Measurements from ENCODE around the gene TNFAIP1. TPM values are rescaled to one million over a fixed set of nuclear protein-coding genes. Genes with fewer than 3 reads are reported as not detected.

The TNFAIP1 gene
- total RNA-seq, 1 experiment from 2014 or later: 21.3 TPM

GRCh38 chr17:28357061-28357900 lies 21.7 kb downstream of the TNFAIP1 start, which contains the start of gene POLDIP2 (continued):
- TF ChIP-seq, protein P1, sequence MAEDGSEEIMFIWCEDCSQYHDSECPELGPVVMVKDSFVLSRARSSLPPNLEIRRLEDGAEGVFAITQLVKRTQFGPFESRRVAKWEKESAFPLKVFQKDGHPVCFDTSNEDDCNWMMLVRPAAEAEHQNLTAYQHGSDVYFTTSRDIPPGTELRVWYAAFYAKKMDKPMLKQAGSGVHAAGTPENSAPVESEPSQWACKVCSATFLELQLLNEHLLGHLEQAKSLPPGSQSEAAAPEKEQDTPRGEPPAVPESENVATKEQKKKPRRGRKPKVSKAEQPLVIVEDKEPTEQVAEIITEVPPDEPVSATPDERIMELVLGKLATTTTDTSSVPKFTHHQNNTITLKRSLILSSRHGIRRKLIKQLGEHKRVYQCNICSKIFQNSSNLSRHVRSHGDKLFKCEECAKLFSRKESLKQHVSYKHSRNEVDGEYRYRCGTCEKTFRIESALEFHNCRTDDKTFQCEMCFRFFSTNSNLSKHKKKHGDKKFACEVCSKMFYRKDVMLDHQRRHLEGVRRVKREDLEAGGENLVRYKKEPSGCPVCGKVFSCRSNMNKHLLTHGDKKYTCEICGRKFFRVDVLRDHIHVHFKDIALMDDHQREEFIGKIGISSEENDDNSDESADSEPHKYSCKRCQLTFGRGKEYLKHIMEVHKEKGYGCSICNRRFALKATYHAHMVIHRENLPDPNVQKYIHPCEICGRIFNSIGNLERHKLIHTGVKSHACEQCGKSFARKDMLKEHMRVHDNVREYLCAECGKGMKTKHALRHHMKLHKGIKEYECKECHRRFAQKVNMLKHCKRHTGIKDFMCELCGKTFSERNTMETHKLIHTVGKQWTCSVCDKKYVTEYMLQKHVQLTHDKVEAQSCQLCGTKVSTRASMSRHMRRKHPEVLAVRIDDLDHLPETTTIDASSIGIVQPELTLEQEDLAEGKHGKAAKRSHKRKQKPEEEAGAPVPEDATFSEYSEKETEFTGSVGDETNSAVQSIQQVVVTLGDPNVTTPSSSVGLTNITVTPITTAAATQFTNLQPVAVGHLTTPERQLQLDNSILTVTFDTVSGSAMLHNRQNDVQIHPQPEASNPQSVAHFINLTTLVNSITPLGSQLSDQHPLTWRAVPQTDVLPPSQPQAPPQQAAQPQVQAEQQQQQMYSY (CRISPR knock-in tag; IDR thresholded peaks at IDR 0.05): no peak
- TF ChIP-seq FOXP1 (CRISPR knock-in tag; IDR thresholded peaks at IDR 0.05; ENCODE audit: borderline replicate concordance) (0 out of 2 replicates have a peak, but pooled peaks have one; percentile 37), SP1 (CRISPR knock-in tag; conservative IDR thresholded peaks at IDR 0.05) (peak; percentile 93), IRF2 (CRISPR knock-in tag; IDR thresholded peaks at IDR 0.05; ENCODE audit: borderline replicate concordance, low read depth) (no peak), EMX1 (CRISPR knock-in tag; IDR thresholded peaks at IDR 0.05) (no peak), ZBTB21 (CRISPR knock-in tag; IDR thresholded peaks at IDR 0.05; ENCODE audit: borderline replicate concordance) (no peak), TCF7 (CRISPR knock-in tag; IDR thresholded peaks at IDR 0.05; ENCODE audit: low read depth) (no peak), ATF1 (CRISPR knock-in tag; IDR thresholded peaks at IDR 0.05) (peak; percentile 72), SOX15 (CRISPR knock-in tag; IDR thresholded peaks at IDR 0.05) (no peak), PRRX2 (CRISPR knock-in tag; IDR thresholded peaks at IDR 0.05) (no peak)
- TF ChIP-seq, protein P2, sequence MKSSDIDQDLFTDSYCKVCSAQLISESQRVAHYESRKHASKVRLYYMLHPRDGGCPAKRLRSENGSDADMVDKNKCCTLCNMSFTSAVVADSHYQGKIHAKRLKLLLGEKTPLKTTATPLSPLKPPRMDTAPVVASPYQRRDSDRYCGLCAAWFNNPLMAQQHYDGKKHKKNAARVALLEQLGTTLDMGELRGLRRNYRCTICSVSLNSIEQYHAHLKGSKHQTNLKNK (CRISPR knock-in tag; IDR thresholded peaks at IDR 0.05): no peak
- TF ChIP-seq, protein P3, sequence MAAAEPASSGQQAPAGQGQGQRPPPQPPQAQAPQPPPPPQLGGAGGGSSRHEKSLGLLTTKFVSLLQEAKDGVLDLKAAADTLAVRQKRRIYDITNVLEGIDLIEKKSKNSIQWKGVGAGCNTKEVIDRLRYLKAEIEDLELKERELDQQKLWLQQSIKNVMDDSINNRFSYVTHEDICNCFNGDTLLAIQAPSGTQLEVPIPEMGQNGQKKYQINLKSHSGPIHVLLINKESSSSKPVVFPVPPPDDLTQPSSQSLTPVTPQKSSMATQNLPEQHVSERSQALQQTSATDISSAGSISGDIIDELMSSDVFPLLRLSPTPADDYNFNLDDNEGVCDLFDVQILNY (CRISPR knock-in tag; IDR thresholded peaks at IDR 0.05): peak; percentile 67; the same call in 1 of the 2 replicates
- TF ChIP-seq, protein P4, sequence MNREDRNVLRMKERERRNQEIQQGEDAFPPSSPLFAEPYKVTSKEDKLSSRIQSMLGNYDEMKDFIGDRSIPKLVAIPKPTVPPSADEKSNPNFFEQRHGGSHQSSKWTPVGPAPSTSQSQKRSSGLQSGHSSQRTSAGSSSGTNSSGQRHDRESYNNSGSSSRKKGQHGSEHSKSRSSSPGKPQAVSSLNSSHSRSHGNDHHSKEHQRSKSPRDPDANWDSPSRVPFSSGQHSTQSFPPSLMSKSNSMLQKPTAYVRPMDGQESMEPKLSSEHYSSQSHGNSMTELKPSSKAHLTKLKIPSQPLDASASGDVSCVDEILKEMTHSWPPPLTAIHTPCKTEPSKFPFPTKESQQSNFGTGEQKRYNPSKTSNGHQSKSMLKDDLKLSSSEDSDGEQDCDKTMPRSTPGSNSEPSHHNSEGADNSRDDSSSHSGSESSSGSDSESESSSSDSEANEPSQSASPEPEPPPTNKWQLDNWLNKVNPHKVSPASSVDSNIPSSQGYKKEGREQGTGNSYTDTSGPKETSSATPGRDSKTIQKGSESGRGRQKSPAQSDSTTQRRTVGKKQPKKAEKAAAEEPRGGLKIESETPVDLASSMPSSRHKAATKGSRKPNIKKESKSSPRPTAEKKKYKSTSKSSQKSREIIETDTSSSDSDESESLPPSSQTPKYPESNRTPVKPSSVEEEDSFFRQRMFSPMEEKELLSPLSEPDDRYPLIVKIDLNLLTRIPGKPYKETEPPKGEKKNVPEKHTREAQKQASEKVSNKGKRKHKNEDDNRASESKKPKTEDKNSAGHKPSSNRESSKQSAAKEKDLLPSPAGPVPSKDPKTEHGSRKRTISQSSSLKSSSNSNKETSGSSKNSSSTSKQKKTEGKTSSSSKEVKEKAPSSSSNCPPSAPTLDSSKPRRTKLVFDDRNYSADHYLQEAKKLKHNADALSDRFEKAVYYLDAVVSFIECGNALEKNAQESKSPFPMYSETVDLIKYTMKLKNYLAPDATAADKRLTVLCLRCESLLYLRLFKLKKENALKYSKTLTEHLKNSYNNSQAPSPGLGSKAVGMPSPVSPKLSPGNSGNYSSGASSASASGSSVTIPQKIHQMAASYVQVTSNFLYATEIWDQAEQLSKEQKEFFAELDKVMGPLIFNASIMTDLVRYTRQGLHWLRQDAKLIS (CRISPR knock-in tag; IDR thresholded peaks at IDR 0.05; ENCODE audit: borderline replicate concordance): no peak
- TF ChIP-seq, protein P5, sequence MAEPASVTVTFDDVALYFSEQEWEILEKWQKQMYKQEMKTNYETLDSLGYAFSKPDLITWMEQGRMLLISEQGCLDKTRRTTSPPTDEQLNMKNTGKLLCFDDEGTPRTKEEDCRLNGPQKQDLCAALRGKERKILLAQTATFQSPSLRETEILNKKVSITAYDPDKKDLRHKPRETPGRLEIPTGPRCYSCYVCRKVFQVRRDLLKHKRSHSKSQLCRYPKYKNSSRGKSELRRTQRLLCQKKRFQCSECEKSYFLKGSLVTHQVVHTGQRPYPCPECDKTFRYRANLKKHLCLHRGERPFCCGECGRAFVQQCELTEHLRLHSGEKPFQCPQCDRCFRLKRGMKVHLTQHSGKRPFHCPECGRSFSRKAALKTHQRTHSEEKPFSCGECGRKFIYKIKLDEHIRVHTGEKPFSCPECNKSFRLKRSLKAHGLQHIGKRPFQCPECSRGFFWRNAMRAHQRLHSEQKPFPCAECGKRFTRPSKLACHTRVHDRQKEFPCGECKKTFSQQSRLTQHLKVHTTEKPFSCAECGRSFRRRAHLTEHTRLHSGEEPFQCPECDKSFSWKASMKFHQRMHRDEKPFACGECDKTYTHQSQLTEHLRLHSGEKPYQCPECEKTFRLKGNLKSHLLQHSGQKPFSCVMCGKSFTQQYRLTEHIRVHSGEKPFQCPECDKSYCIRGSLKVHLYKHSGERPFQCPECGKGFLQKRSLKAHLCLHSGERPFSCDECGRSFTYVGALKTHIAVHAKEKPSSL (CRISPR knock-in tag; conservative IDR thresholded peaks at IDR 0.05): no peak

- CTCF ChIA-PET: interaction anchor here (0.7 to 2.5 kb wide), 7 partner anchors 8 to 68 kb away, joined by 3 to 16 read pairs (median 8); partner anchors contain the start of genes IFT20, TNFAIP1 and VTN
- H3K9me3 Mint-ChIP-seq: no peaks in the 10 kb centered on the region
- peaks cover 43% of the 10 kb centered on the region for H3K36me3 Mint-ChIP-seq
- peaks cover 13% of the 10 kb centered on the region for H3K4me1 Mint-ChIP-seq
- DNase-seq (ENCODE audit: low spot score) (no peak), ATAC-seq (peak; percentile 9)
- H3K4me3 Mint-ChIP-seq: peak overlapping the region; percentile 91
- H3K27me3 Mint-ChIP-seq (ENCODE audit: low read depth): no peaks in the 10 kb centered on the region
- peak overlapping the region; percentile 98 for H3K27ac Mint-ChIP-seq
- POLR2A ChIA-PET: interaction anchor here (1.0 to 1.6 kb wide), 4 partner anchors 9 to 213 kb away, joined by 3 to 16 read pairs (median 8); partner anchors contain the start of genes IFT20, PIGS and TNFAIP1
- TF ChIP-seq ZNF317 (CRISPR knock-in tag; IDR thresholded peaks at IDR 0.05; ENCODE audit: borderline replicate concordance, low read depth): no peak
- no peak for TF ChIP-seq GRHL2 (CRISPR knock-in tag; IDR thresholded peaks at IDR 0.05; ENCODE audit: insufficient replicate concordance, severe bottlenecking)
- no peak for TF ChIP-seq STAT6 (CRISPR knock-in tag; conservative IDR thresholded peaks at IDR 0.05; ENCODE audit: low read depth)
Observed at GRCh38 chr17:28357901-28358197, 22.3 kb downstream of the TNFAIP1 start.

All from WTC11 (cell line).